Spleen (tissue), 11 donors: Measurements from ENCODE around the gene PLEKHM2. TPM values are rescaled to one million over a fixed set of nuclear protein-coding genes. Genes with fewer than 3 reads are reported as not detected.

Source experiments
- DNase-seq: peaks from one replicate; pipeline ENCODE4 v3.0.0-alpha.2; 2020
- H3K27ac ChIP-seq, 8 donors: fragments of 200-600 bp; sonication (generic) in 7 of 8; 1 replicate in 4 of 8; 2 replicates in 4 of 8; pipeline versions ENCODE4 v1.5.0 to v1.8.0; 2016 to 2021; ENCODE audit warnings: inconsistent platforms in 4 of 8, mild to moderate bottlenecking in 4 of 8, moderate library complexity in 1 of 8
- H3K27me3 ChIP-seq, 7 donors: fragments of 200-600 bp; sonication (generic) in 6 of 7; replicated peaks in 1 of 7; 1 replicate in 4 of 7; 2 replicates in 3 of 7; pipeline versions ENCODE4 v1.5.0 to v1.8.0; 2016 to 2021; ENCODE audit warnings: inconsistent platforms in 3 of 7, mild to moderate bottlenecking in 1 of 7
- H3K36me3 ChIP-seq, 6 donors: fragments of 200-600 bp; sonication (generic) in 5 of 6; 1 replicate in 4 of 6; 2 replicates in 2 of 6; pipeline versions ENCODE4 v1.5.0 to v1.8.0; 2016 to 2021; ENCODE audit warnings: inconsistent platforms in 2 of 6
- H3K4me1 ChIP-seq, 6 donors: fragments of 200-600 bp; sonication (generic) in 5 of 6; 1 replicate in 3 of 6; 2 replicates in 3 of 6; pipeline versions ENCODE4 v1.5.0 to v1.8.0; 2016 to 2021; ENCODE audit warnings: inconsistent platforms in 3 of 6
- H3K4me3 ChIP-seq, 8 donors: fragments of 200-600 bp; sonication (generic) in 7 of 8; 1 replicate in 4 of 8; 2 replicates in 4 of 8; pipeline versions ENCODE4 v1.5.0 to v1.8.0; 2016 to 2021; ENCODE audit warnings: inconsistent platforms in 4 of 8, mild to moderate bottlenecking in 4 of 8, moderate library complexity in 2 of 8
- H3K9me3 ChIP-seq, 8 donors: fragments of 200-600 bp; sonication (generic) in 7 of 8; 1 replicate in 4 of 8; 2 replicates in 4 of 8; pipeline versions ENCODE4 v1.5.0 to v1.8.0; 2016 to 2021; ENCODE audit warnings: inconsistent platforms in 4 of 8
- CTCF ChIP-seq, 11 experiments: fragments of 200-600 bp in 7 of 11; fragments of 450-650 bp in 4 of 11; sonication (generic) in 4 of 11; IDR thresholded peaks in 8 of 11; conservative IDR thresholded peaks in 3 of 11; 1 replicate in 7 of 11; 2 replicates in 4 of 11; pipeline versions ENCODE4 v1.4.0 to v1.8.0; 2016 to 2021; ENCODE audit warnings: antibody characterized with exemption in 11 of 11, inconsistent platforms in 4 of 11, mild to moderate bottlenecking in 1 of 11
- POLR2A ChIP-seq, 3 donors: fragments of 450-650 bp; IDR thresholded peaks; one replicate each; pipeline ENCODE4 v1.5.1; 2017; ENCODE audit warnings: antibody characterized with exemption in 3 of 3, mild to moderate bottlenecking in 1 of 3
- POLR2AphosphoS5 ChIP-seq, 3 donors: sonication (generic); formaldehyde crosslinking; IDR thresholded peaks; one replicate each; pipeline ENCODE4 v1.5.1; 2017; ENCODE audit warnings: antibody characterized with exemption in 3 of 3
- WGBS, 5 donors: extraction: QIAGEN DNeasy Blood & Tissue Kit in 3 of 5; methylation state at CpG; one replicate each; pipeline versions ENCODE4 v1.1.5 to v1.1.7; 2013 to 2018; 5-methylcytosine and 5-hydroxymethylcytosine counted together
- intact Hi-C: fragments of 100-400 bp; cut with DNase I; formaldehyde crosslinking; loops from one replicate; pipeline ENCODE4 v1.15.0; 2023; ENCODE audit warnings: low total_unique reads
- polyA plus RNA-seq, 3 donors: library from polyadenylated mRNA; stranded (reverse); fragments of 200-250 nt; gene quantifications; one replicate each; pipeline ENCODE4 v1.2.1, GENCODE V29; 2013
- total RNA-seq, 7 donors: library from RNA; depleted of rRNA in 3 of 7; stranded (reverse); fragments of >200 nt in 3 of 7; fragmentation: NEBNext Ultra II Directional in 4 of 7; extraction: Animal tissue kit (Norgen Biotek cat#: 25700) in 4 of 7; gene quantifications; one replicate each; pipeline versions ENCODE4 v1.1.0 to v1.2.1, GENCODE V29; 2016 to 2021
- donor health status: healthy with polysubstance abuse.
- donor health status: DM: no; HTN: no; CAD: no; lungs with moderate emphysema.
- donor health status: DM: no; HTN: no; CAD: no.
- donor health status: Bipolar disorder and iron deficiency.
- donor health status: healthy.
- donor health status: DM: no; HTN: no; CAD: no.
- donor health status: DM: yes; HTN: yes; CAD: no.

Gene PLEKHM2
- total and polyA plus RNA-seq, 10 donors = 25.9 to 96.0 (median 60.6) TPM

DNA sequence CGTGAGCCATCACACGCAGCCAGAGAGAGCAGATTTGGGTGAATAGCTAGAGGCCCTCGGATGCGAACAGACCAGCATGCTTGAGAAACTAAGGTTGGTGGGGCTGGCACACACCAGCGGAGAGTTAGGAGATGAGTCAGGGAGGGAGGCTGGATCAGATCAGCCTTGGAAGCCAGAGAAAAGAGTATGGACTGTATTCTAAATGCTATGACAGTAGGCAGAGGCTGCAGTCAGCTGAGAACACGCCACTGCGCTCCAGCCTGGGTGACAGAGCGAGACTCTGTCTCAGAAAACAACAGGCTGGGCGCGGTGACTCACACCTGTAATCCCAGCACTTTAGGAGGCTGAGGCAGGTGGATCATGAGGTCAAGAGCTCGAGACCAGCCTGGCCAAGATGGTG, 4.0 kb upstream of the PLEKHM2 start:
- WGBS, 5 donors = 83 to 95% (median 91%) methylated on average over 11 of the region's 11 CpGs
- TF ChIP-seq POLR2A (IDR thresholded peaks at IDR 0.05) (no peak), POLR2AphosphoS5 (IDR thresholded peaks at IDR 0.05) (no peak), CTCF (IDR thresholded peaks at IDR 0.05 in 8 of 11, conservative IDR thresholded peaks at IDR 0.05 in 3 of 11) (no peak)
- no peak for DNase-seq
- no peaks in the 10 kb centered on the region for H3K36me3 ChIP-seq
- H3K9me3 ChIP-seq = no peaks in the 10 kb centered on the region
- peaks cover 0 to 53% (median 27%) of the 10 kb centered on the region in 6 donors for H3K4me1 ChIP-seq
- no peaks in the 10 kb centered on the region for H3K27me3 ChIP-seq
- intact Hi-C loops = no loop called here
- no peak overlapping the region for H3K27ac ChIP-seq
- no peak overlapping the region for H3K4me3 ChIP-seq

DNA sequence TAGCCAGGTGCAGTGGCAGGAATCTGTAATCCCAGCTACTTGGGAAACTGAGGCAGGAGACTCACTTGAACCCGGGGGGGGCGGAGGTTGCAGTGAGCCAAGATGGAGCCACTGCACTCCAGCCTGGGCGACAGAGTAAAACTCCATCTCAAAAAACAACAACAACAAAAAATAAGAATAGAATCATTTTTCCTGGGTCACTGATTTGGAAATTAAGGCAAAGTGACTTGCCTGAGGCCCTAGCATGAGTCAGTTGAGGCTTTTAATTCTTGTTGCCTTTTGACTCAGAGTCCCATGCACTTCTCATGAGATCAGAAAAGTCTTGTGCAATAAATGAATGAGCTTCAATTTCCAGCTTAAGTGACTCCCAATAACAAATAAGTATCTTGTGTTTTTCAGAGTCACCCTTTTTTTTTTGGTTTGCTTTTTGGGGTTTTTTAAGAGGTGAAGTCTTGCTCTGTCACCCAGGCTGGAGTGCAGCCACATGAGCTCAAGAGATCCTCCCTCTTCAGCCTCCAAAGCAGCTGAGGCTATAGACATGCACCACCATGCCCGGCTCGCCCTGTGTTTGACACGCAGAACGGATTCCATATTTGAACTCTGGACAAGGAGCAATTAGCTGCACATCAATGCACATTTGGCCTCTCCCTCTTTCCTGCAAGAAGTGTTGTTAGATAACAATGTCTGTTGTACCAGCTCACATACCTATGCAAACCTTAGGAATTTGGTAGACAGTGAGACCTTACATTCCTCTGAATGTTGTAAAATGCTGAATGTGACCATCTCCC, 3.4 kb upstream of the PLEKHM2 start:
- Histone ChIP-seq H3K36me3 (no peaks in the 10 kb centered on the region), H3K4me3 (no peak overlapping the region), H3K27me3 (no peaks in the 10 kb centered on the region), H3K4me1 (peaks cover 1 to 60% (median 33%) of the 10 kb centered on the region in 6 donors), H3K9me3 (no peaks in the 10 kb centered on the region), H3K27ac (peak overlapping the region in 4 of 8 donors; percentile 43 to 98 (median 95))
- DNase-seq = no peak
- 86 to 96% (median 88%) methylated on average over 7 of the region's 7 CpGs for WGBS, 5 donors
- TF ChIP-seq POLR2AphosphoS5 (IDR thresholded peaks at IDR 0.05) = no peak
- TF ChIP-seq POLR2A (IDR thresholded peaks at IDR 0.05) = no peak
- no peak for TF ChIP-seq CTCF (IDR thresholded peaks at IDR 0.05 in 8 of 11, conservative IDR thresholded peaks at IDR 0.05 in 3 of 11)
- intact Hi-C loops = no loop called here

- intact Hi-C loops = no loop called here
- Histone ChIP-seq H3K27ac (peak overlapping the region in 4 of 8 donors; percentile 43 to 98 (median 95)), H3K27me3 (no peaks in the 10 kb centered on the region), H3K9me3 (no peaks in the 10 kb centered on the region), H3K36me3 (no peaks in the 10 kb centered on the region), H3K4me1 (peaks cover 8 to 64% (median 38%) of the 10 kb centered on the region in 6 donors), H3K4me3 (no peak overlapping the region)
- 76 to 85% (median 80%) methylated on average over 12 of the region's 12 CpGs for WGBS, 5 donors
- DNase-seq = no peak
- TF ChIP-seq POLR2AphosphoS5 (IDR thresholded peaks at IDR 0.05) = no peak
- TF ChIP-seq POLR2A (IDR thresholded peaks at IDR 0.05) = no peak
- TF ChIP-seq CTCF (IDR thresholded peaks at IDR 0.05 in 8 of 11, conservative IDR thresholded peaks at IDR 0.05 in 3 of 11) = no peak
Measured at GRCh38 chr1:15681349-15682292, 2.5 kb upstream of the PLEKHM2 start.
